Measurements from ENCODE around the gene MEIOC.

- TF ChIP-seq EZH2 (IDR thresholded peaks at IDR 0.05; ENCODE audit: low read depth) (no peak), CTCF (conservative IDR thresholded peaks at IDR 0.05) (no peak)
Observed at GRCh38 chr17:44628243-44629188, 27.8 kb upstream of the MEIOC start.

All from PC-9 (cell line).